ENCODE results near the gene CCT5.
"Not testable (repeated sequence)": the region's sequence is repeated elsewhere in the genome, so short reads cannot be mapped to it uniquely, and the experiment has no call there.

The CCT5 gene

DNA sequence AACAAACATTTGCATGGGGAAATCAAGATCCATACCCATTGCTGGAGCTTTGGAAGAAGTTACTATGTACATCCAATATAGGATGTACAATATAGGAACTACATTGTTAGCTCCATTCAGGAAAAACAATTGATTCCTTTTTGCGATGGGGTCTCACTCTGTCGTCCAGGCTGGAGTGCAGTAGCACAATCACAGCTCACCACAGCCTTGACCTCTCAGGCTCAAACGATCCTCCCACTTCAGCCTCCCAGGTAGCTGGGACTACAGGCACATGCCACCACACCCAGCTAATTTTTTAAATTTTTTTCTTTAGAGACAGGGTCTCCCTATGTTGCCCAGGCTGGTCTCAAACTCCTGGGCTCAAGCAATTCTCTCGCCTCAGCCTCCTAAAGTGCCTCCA, 2.9 kb upstream of the CCT5 start:
- DNase-seq = not testable (repeated sequence)

- DNase-seq = no peak
Measured at GRCh38 chr5:10248378-10249260, 1.5 kb upstream of the CCT5 start.

GRCh38 chr5:10250806-10251276, 761 bp downstream of the CCT5 start:
- no peak for DNase-seq

- no peak for DNase-seq
Measured at GRCh38 chr5:10251405-10251804, 1.3 kb downstream of the CCT5 start.

DNA sequence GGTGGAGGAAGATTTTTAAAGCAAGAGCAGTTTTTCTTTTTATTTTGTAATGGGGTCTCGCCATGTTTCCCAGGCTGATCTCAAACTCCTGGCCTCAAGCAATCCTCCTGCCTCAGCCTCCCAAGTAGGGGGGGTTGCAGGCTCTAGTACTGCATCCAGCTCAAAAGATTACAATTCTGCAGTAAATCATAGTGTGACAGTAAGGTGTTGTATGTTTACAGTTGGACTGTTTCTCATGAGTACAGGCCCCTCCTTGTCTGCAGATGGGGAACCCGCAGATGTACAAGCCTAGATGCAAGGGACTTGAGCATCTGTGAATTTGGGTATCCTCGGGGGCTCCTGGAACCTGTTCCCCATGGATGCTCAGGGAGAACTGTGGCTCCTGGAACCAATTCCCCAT, 3.3 kb downstream of the CCT5 start:
- no peak for DNase-seq

- DNase-seq = no peak
Measured at GRCh38 chr5:10254686-10255085, 4.6 kb downstream of the CCT5 start.

DNA sequence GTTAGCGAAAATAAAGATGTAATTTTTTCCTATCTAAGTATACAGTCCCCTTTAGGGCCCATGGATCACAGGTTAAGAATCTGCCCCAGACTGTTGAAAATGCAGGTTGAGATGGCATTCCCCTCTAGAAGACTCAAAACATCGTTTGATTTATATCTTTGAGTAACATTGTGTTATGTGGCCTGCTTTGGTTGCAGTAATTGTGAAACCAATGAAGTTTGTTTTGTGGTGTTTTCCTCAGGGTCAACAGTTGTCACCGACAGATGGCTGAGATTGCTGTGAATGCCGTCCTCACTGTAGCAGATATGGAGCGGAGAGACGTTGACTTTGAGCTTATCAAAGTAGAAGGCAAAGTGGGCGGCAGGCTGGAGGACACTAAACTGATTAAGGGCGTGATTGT, 7.8 kb downstream of the CCT5 start:
- DNase-seq = no peak

GRCh38 chr5:10259899-10260298, 9.8 kb downstream of the CCT5 start:
- no peak for DNase-seq

DNA sequence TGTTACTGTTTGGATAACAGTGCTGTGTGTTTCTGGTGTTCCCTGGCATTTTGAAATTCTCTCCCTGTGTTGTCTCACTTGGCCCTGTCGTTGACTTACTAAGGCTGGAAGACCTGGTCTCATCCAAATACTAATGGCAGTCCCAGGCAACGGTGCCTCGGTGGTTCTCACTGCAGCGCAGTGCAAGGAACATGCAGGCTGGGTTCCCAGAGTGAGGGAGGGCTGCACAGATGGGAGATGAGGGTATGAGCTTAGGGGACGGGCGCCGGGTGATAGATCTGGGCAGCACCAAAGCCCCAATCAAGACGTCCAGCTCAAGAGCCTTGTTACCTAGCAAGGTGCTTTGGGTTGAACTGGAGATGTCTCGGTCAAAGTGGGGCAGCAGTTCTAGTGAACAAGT, 11.0 kb downstream of the CCT5 start:
- DNase-seq = no peak

DNA sequence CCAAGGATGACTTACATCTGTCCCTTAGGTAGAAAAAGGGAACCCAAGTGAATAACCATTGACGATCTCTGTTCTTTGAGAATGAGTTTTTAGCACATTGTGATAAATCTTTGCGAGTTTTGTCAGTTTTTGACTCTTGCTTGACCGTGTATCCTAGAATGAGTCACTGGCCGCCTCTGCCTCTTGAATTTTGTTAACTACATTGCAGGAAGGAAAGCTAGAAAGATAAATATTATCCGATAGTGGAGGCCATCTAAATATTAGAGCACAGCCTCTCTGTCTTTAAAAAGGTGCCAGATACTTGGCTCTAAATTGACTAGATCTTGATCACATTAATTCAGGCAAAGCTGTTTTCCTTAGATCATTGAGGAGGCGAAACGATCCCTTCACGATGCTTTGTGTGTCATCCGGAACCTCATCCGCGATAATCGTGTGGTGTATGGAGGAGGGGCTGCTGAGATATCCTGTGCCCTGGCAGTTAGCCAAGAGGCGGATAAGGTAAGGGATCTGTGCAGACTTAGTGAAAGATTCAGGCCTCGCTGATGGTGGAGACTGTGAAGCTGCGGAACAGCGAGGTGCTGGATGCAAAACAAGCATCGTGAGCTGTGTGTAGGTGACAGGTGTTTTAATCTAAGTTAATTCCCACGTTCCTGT, 12.2 kb downstream of the CCT5 start:
- DNase-seq = no peak

GRCh38 chr5:10262995-10263394, 12.9 kb downstream of the CCT5 start:
- no peak for DNase-seq

- DNase-seq = no peak
Measured at GRCh38 chr5:10264604-10265003, 14.5 kb downstream of the CCT5 start.

DNA sequence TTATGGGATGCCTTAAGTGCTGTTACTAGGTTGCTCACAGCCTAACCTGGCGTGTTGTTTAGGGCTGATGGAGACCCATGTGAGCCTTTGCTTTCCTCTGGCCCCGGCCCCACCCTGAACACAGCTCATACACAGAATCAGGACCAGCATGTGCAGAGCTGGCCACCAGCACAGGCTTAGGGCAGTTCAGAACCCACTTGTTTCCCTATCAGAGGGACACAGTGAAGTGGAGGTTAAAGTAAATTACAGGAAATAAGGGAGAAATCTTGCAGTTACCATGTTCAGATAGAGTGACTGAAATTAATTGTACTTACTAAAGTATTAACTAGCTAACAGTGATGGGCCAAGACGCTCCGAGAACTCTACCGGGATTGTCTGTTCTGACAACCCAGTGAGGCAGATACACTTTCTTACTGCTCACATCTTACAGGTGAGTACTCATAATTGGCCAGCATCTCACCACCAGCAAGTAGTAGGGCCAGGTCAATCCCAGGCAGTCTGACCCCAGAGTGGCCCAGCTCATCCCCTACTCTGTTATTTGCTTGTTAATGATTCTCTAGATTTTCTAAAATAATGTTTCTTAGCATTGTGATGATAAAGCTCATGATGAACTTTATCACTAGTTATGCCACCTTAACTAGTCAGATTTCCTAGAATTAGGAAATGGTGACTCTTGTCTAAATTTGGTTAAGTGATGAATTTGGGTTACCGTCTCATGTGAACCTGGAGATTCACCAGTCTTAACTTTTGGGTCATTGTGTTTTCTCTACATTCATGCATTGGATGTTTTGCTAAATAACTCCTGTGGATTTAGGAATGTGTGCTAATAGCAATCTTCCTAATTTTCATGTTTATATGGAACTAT, 15.4 kb downstream of the CCT5 start:
- DNase-seq = no peak

- no peak for DNase-seq
Measured at GRCh38 chr5:10266137-10266536, 16.1 kb downstream of the CCT5 start.

DNA sequence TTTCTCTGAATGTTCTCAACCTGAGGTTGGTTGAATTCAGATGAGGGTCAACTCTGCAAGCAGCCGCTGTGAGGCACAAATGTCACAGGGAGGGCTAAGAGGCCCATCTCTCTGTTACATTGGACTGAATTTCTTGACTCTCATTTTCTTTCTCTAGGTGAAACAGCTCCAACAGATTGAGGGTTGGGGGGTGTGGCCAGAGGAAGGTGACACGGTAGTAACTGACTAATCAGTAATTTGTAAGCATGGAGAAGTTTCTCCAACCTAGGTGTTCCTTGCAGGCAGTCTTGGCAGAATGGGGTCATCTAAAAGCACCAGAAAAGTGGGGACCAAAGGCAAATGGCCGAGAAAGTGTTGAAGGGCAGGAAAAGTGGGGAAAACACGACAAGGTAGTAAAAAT, 16.8 kb downstream of the CCT5 start:
- no peak for DNase-seq

- no peak for DNase-seq
Measured at GRCh38 chr5:10268100-10268499, 18.0 kb downstream of the CCT5 start.

- no peak for DNase-seq
Measured at GRCh38 chr5:10272053-10272874, 22.2 kb downstream of the CCT5 start.

DNA sequence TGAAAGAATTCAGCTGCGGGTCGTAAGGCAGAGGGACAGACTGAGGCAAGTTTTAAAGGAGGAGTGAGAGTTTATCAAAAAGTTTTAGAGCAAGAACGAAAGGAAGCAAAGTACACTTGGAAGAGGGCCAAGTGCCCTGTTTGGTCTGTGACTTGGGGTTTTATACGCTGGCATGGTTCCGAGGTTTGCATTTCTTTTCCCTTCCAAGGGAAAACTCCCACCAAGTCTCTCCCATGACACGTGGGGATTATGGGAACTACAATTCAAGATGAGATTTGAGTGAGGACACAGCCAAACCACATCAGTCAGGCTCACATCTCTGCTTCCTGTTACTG, 22.8 kb downstream of the CCT5 start:
- DNase-seq = not testable (repeated sequence)

- DNase-seq = no peak
Measured at GRCh38 chr5:10275460-10275859, 25.4 kb downstream of the CCT5 start.

DNA sequence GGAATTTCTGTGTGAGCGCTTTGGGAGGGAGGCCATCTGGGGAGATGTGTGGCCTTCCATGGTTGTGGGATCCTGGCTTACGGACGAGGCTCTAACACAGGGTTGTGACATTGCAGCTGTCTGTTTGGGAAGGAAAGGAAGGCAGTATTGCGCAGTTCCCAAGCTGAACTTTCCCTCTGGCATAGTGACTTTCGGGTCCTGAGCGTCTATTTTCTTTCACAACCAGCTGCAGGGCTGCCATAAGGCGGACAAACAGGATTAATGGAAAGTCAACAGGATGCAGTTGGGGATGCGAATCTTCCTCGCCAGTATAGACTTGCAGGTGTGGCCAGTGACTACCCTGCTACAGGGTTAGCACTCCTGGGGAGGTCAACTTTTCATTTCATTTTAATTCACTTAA, 25.9 kb downstream of the CCT5 start:
- no peak for DNase-seq

GRCh38 chr5:10276691-10277090, 26.6 kb downstream of the CCT5 start:
- no peak for DNase-seq

DNA sequence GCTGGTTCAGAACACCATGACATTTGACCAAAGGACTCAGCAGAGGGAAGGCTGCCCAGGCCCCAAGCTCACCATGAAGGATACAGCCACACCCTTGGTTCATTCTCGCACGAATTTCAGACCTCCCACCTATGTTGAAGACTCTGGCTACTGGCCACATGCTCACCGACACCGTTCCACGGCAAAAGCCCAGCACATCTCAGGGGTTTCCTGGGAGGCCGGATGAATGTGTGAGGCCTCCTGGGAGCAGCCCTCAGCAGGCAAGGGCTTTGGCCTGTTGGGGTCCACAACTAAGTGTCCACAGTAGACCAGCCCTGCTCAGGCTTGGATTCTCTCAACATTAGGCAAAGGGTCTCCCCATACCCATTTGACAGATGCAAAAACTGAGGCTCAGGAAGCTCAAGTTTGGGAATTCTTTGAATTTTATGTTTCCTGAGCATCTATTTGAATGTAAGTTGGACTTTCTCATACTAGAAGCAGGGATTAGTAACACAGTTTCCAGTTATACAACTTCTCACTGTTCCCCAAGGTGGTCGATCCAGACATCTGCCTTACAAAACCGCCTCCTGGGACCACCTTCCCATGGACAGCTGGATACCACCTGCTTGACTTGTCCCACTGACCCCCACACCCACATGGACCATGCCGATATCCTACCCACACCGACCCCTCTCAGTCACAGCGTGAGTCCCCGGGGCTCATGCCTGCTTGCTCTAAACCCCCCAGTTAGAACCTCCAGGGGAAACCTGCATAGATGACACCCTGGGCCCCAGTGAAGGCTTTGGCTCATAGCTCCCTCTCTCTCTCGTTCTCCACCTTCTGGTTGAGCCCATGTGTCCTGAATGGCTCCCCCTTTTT, 27.9 kb downstream of the CCT5 start:
- DNase-seq = no peak

All from stimulated activated CD4-positive, alpha-beta T cell treated with anti-CD3 and anti-CD28 coated beads, Interleukin-4, amount 100 ng/mL, for 4 hours (primary cell).